Measurements from ENCODE around the gene CALR3. TPM values are rescaled to one million over a fixed set of nuclear protein-coding genes. Genes with fewer than 3 reads are reported as not detected.
"Not testable (repeated sequence)": the region's sequence is repeated elsewhere in the genome, so short reads cannot be mapped to it uniquely, and the experiment has no call there.

Gene CALR3
- polyA plus RNA-seq, 1 donor = 0.04 TPM

- DNase-seq = no peak
- H3K4me1 ChIP-seq (ENCODE audit: control insufficient read depth, insufficient read depth, low read length) = peaks cover 4% of the 10 kb centered on the region
- no peaks in the 10 kb centered on the region for H3K36me3 ChIP-seq (ENCODE audit: control insufficient read depth, insufficient read depth, low read length)
- no peaks in the 10 kb centered on the region for H3K9me3 ChIP-seq (ENCODE audit: control insufficient read depth, low read depth, low read length)
- H3K27ac ChIP-seq (ENCODE audit: low read length) = no peak overlapping the region
- no CpG with 5 or more reads among the region's 16 CpGs for WGBS (ENCODE audit: insufficient coverage, low lambda C conversion rate)
- no peak overlapping the region for H3K4me3 ChIP-seq (ENCODE audit: low read length)
- no peaks in the 10 kb centered on the region for H3K27me3 ChIP-seq (ENCODE audit: control insufficient read depth, insufficient read depth, low read length)
These were observed 38.6 kb downstream of the CALR3 start for GRCh38 chr19:16457195-16457953.

- Histone ChIP-seq H3K36me3 (ENCODE audit: control insufficient read depth, insufficient read depth, low read length) (no peaks in the 10 kb centered on the region), H3K4me1 (ENCODE audit: control insufficient read depth, insufficient read depth, low read length) (peaks cover 4% of the 10 kb centered on the region), H3K4me3 (ENCODE audit: low read length) (no peak overlapping the region), H3K9me3 (ENCODE audit: control insufficient read depth, low read depth, low read length) (no peaks in the 10 kb centered on the region), H3K27me3 (ENCODE audit: control insufficient read depth, insufficient read depth, low read length) (no peaks in the 10 kb centered on the region), H3K27ac (ENCODE audit: low read length) (no peak overlapping the region)
- WGBS (ENCODE audit: insufficient coverage, low lambda C conversion rate) = no CpG with 5 or more reads among the region's 11 CpGs
- DNase-seq = no peak
These were observed 39.2 kb downstream of the CALR3 start for GRCh38 chr19:16456652-16457194.

- no CpG with 5 or more reads among the region's 5 CpGs for WGBS (ENCODE audit: insufficient coverage, low lambda C conversion rate)
These were observed 40.5 kb downstream of the CALR3 start for GRCh38 chr19:16455489-16455888.

GRCh38 chr19:16454351-16454918 lies 41.5 kb downstream of the CALR3 start:
- no peaks in the 10 kb centered on the region for H3K36me3 ChIP-seq (ENCODE audit: control insufficient read depth, insufficient read depth, low read length)
- no peaks in the 10 kb centered on the region for H3K27me3 ChIP-seq (ENCODE audit: control insufficient read depth, insufficient read depth, low read length)
- H3K27ac ChIP-seq (ENCODE audit: low read length) = no peak overlapping the region
- peaks cover 4% of the 10 kb centered on the region for H3K4me1 ChIP-seq (ENCODE audit: control insufficient read depth, insufficient read depth, low read length)
- H3K9me3 ChIP-seq (ENCODE audit: control insufficient read depth, low read depth, low read length) = no peaks in the 10 kb centered on the region
- no peak for DNase-seq
- no CpG with 5 or more reads among the region's 10 CpGs for WGBS (ENCODE audit: insufficient coverage, low lambda C conversion rate)
- H3K4me3 ChIP-seq (ENCODE audit: low read length) = no peak overlapping the region

More at GRCh38 chr19:16455489-16455888, 40.5 kb downstream of the CALR3 start:
- Histone ChIP-seq H3K4me1 (ENCODE audit: control insufficient read depth, insufficient read depth, low read length) (peaks cover 4% of the 10 kb centered on the region), H3K36me3 (ENCODE audit: control insufficient read depth, insufficient read depth, low read length) (no peaks in the 10 kb centered on the region), H3K27ac (ENCODE audit: low read length) (no peak overlapping the region), H3K4me3 (ENCODE audit: low read length) (no peak overlapping the region), H3K27me3 (ENCODE audit: control insufficient read depth, insufficient read depth, low read length) (no peaks in the 10 kb centered on the region), H3K9me3 (ENCODE audit: control insufficient read depth, low read depth, low read length) (no peaks in the 10 kb centered on the region)
- no peak for DNase-seq

- Histone ChIP-seq H3K4me1 (ENCODE audit: control insufficient read depth, insufficient read depth, low read length) (no peaks in the 10 kb centered on the region), H3K36me3 (ENCODE audit: control insufficient read depth, insufficient read depth, low read length) (no peaks in the 10 kb centered on the region), H3K9me3 (ENCODE audit: control insufficient read depth, low read depth, low read length) (no peaks in the 10 kb centered on the region), H3K27me3 (ENCODE audit: control insufficient read depth, insufficient read depth, low read length) (no peaks in the 10 kb centered on the region), H3K27ac (ENCODE audit: low read length) (no peak overlapping the region), H3K4me3 (ENCODE audit: low read length) (no peak overlapping the region)
- no peak for DNase-seq
- WGBS (ENCODE audit: insufficient coverage, low lambda C conversion rate) = 86% methylated on average over 1 of the region's 8 CpGs
These were observed 43.6 kb downstream of the CALR3 start for GRCh38 chr19:16452325-16452724.

GRCh38 chr19:16449330-16449961 lies 46.5 kb downstream of the CALR3 start:
- WGBS (ENCODE audit: insufficient coverage, low lambda C conversion rate) = 100% methylated on average over 1 of the region's 6 CpGs
- no peak overlapping the region for H3K4me3 ChIP-seq (ENCODE audit: low read length)
- DNase-seq = no peak
- no peak overlapping the region for H3K27ac ChIP-seq (ENCODE audit: low read length)
- H3K36me3 ChIP-seq (ENCODE audit: control insufficient read depth, insufficient read depth, low read length) = no peaks in the 10 kb centered on the region
- no peaks in the 10 kb centered on the region for H3K9me3 ChIP-seq (ENCODE audit: control insufficient read depth, low read depth, low read length)
- no peaks in the 10 kb centered on the region for H3K27me3 ChIP-seq (ENCODE audit: control insufficient read depth, insufficient read depth, low read length)
- H3K4me1 ChIP-seq (ENCODE audit: control insufficient read depth, insufficient read depth, low read length) = peaks cover 14% of the 10 kb centered on the region

GRCh38 chr19:16448872-16449271 lies 47.1 kb downstream of the CALR3 start:
- WGBS (ENCODE audit: insufficient coverage, low lambda C conversion rate) = no CpG with 5 or more reads among the region's 3 CpGs
- H3K27ac ChIP-seq (ENCODE audit: low read length); H3K36me3 ChIP-seq (ENCODE audit: control insufficient read depth, insufficient read depth, low read length); H3K9me3 ChIP-seq (ENCODE audit: control insufficient read depth, low read depth, low read length); H3K4me3 ChIP-seq (ENCODE audit: low read length); DNase-seq; H3K27me3 ChIP-seq (ENCODE audit: control insufficient read depth, insufficient read depth, low read length): not testable (repeated sequence)
- peaks cover 14% of the 10 kb centered on the region for H3K4me1 ChIP-seq (ENCODE audit: control insufficient read depth, insufficient read depth, low read length)

GRCh38 chr19:16446724-16447368 lies 49.1 kb downstream of the CALR3 start:
- Histone ChIP-seq H3K36me3 (ENCODE audit: control insufficient read depth, insufficient read depth, low read length) (no peaks in the 10 kb centered on the region), H3K9me3 (ENCODE audit: control insufficient read depth, low read depth, low read length) (no peaks in the 10 kb centered on the region), H3K27me3 (ENCODE audit: control insufficient read depth, insufficient read depth, low read length) (no peaks in the 10 kb centered on the region), H3K27ac (ENCODE audit: low read length) (peak overlapping the region; percentile 67), H3K4me3 (ENCODE audit: low read length) (no peak overlapping the region), H3K4me1 (ENCODE audit: control insufficient read depth, insufficient read depth, low read length) (peaks cover 23% of the 10 kb centered on the region)
- no CpG with 5 or more reads among the region's 9 CpGs for WGBS (ENCODE audit: insufficient coverage, low lambda C conversion rate)
- peak; percentile 89 to 93 for DNase-seq

GRCh38 chr19:16446108-16446723 lies 49.8 kb downstream of the CALR3 start:
- no peak for DNase-seq
- Histone ChIP-seq H3K27ac (ENCODE audit: low read length) (peak overlapping the region; percentile 67), H3K27me3 (ENCODE audit: control insufficient read depth, insufficient read depth, low read length) (no peaks in the 10 kb centered on the region), H3K4me1 (ENCODE audit: control insufficient read depth, insufficient read depth, low read length) (peaks cover 23% of the 10 kb centered on the region), H3K36me3 (ENCODE audit: control insufficient read depth, insufficient read depth, low read length) (no peaks in the 10 kb centered on the region), H3K4me3 (ENCODE audit: low read length) (no peak overlapping the region), H3K9me3 (ENCODE audit: control insufficient read depth, low read depth, low read length) (no peaks in the 10 kb centered on the region)
- WGBS (ENCODE audit: insufficient coverage, low lambda C conversion rate) = no CpG with 5 or more reads among the region's 13 CpGs
